Memory B cell (primary cell): ENCODE measurements around the gene SAMD8.
"Not testable (repeated sequence)": the region's sequence is repeated elsewhere in the genome, so short reads cannot be mapped to it uniquely, and the experiment has no call there.

Experiments
- ATAC-seq: fragments of 150-1000 bp; cut with Tn5 transposase; 2 replicates; pipeline ENCODE4 v1.10.0; 2021; ENCODE audit warnings: low read depth, mild to moderate bottlenecking, moderate library complexity
- DNase-seq, 2 donors: peaks; one replicate each; pipeline ENCODE4 v3.0.0; 2022; ENCODE audit warnings: low spot score in 2 of 2
- H3K27ac Mint-ChIP-seq: one replicate; pipeline ENCODE4 v1.8.0; 2022; ENCODE audit warnings: mild to moderate bottlenecking, moderate library complexity, mixed read lengths
- H3K27me3 Mint-ChIP-seq: one replicate; pipeline ENCODE4 v1.8.0; 2022; ENCODE audit warnings: mixed read lengths
- H3K36me3 Mint-ChIP-seq: one replicate; pipeline ENCODE4 v1.8.0; 2022; ENCODE audit warnings: mild to moderate bottlenecking, mixed read lengths
- H3K4me1 Mint-ChIP-seq: one replicate; pipeline ENCODE4 v1.8.0; 2022; ENCODE audit warnings: mixed read lengths
- H3K4me3 Mint-ChIP-seq: one replicate; pipeline ENCODE4 v1.8.0; 2022; ENCODE audit warnings: mild to moderate bottlenecking, moderate library complexity, mixed read lengths
- H3K9me3 Mint-ChIP-seq: one replicate; pipeline ENCODE4 v1.8.0; 2022; ENCODE audit warnings: mixed read lengths

Gene SAMD8

DNA sequence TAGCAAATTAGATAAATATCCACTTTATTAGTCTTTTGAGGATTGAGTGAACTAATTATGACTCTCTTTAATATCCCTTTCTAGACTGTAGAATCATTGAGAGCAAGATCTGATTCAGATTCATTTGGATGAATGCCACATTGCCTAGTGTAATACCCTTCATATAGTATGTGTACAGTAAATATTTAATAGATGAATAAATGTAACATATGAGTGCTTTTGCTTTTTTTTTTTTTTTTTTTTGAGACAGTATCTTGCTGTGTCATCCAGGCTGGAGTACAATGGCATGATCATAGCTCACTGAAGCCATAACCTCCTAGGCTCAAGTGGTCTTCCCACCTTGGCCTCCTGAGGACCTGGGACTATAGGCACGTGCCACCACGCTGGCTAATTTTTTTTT, 14.8 kb downstream of the SAMD8 start:
- no peaks in the 10 kb centered on the region for H3K27me3 Mint-ChIP-seq
- DNase-seq (no peak), ATAC-seq (no peak)
- H3K4me3 Mint-ChIP-seq = no peak overlapping the region
- peaks cover 28% of the 10 kb centered on the region for H3K4me1 Mint-ChIP-seq
- peaks cover 12% of the 10 kb centered on the region for H3K36me3 Mint-ChIP-seq
- no peaks in the 10 kb centered on the region for H3K9me3 Mint-ChIP-seq
- peak overlapping the region; percentile 52 for H3K27ac Mint-ChIP-seq

DNA sequence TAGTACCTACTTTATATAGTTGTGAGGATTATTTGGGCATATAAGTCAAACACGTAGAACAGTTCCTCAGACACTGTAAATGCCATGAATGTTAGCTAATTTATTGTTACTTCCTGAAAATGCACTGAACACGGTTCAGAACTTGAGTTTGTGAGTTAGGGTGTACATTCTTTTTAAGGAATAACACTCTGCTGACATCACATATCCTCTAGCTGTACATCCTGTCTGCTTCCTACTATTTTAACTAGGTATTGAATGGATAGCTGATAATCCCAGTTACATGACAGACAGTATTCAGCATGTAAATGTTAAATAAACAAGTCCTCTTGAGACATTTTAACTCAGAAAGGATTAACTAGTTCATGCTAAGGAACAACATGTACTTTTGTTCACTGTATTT, 16.0 kb downstream of the SAMD8 start:
- no peak overlapping the region for H3K4me3 Mint-ChIP-seq
- DNase-seq = no peak
- no peak for ATAC-seq
- H3K27ac Mint-ChIP-seq = peak overlapping the region; percentile 91
- H3K27me3 Mint-ChIP-seq = no peaks in the 10 kb centered on the region
- H3K9me3 Mint-ChIP-seq = no peaks in the 10 kb centered on the region
- H3K4me1 Mint-ChIP-seq = peaks cover 28% of the 10 kb centered on the region
- H3K36me3 Mint-ChIP-seq = peaks cover 12% of the 10 kb centered on the region

DNA sequence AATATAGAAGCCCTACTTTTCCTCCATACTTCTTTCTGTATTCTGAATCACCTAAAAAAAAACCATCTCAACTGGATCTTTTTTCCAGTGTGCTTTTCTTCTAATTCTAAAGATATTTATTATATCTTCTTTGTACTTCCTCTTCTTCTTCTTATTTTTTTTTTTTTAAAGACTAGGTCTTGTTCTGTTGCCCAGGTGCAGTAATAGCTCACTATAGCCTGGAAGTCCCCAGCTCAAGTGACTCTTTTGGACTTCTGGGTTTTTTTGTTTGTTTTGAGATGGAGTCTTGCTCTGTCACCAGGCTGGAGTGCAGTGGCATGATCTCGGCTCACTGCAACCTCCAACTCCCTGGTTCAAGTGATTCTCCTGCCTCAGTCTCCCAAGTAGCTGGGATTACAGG, 17.5 kb downstream of the SAMD8 start:
- H3K4me3 Mint-ChIP-seq, H3K9me3 Mint-ChIP-seq, H3K27me3 Mint-ChIP-seq: not testable (repeated sequence)
- H3K27ac Mint-ChIP-seq = peak overlapping the region; percentile 99
- H3K36me3 Mint-ChIP-seq = peaks cover 12% of the 10 kb centered on the region
- ATAC-seq = peak; percentile 95
- peaks cover 31% of the 10 kb centered on the region for H3K4me1 Mint-ChIP-seq
- DNase-seq = peak in 1 of 2 donors; percentile 59

DNA sequence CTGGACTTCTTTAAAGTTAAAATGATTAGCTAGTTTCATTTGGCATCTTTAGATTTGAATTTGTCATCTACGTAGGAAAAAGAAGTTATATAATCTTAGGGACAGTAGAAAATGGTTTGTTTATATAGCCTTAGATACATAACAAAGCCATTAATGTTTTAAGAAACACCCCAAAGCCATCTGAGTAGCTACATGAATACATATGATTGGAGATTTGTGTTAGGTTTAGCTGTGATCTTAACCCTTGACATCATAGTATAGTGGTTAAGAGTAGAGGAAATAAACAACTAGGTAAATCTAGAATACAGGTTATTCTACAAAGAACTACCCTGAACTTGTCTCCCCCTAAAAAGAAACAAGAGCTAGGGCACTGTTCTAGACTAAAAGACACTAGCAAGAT, 18.1 kb downstream of the SAMD8 start:
- Mint-ChIP-seq H3K4me3 (no peak overlapping the region), H3K4me1 (peaks cover 31% of the 10 kb centered on the region), H3K27me3 (no peaks in the 10 kb centered on the region), H3K27ac (peak overlapping the region; percentile 99), H3K9me3 (no peaks in the 10 kb centered on the region), H3K36me3 (peaks cover 11% of the 10 kb centered on the region)
- no peak for DNase-seq
- peak; percentile 54 for ATAC-seq

DNA sequence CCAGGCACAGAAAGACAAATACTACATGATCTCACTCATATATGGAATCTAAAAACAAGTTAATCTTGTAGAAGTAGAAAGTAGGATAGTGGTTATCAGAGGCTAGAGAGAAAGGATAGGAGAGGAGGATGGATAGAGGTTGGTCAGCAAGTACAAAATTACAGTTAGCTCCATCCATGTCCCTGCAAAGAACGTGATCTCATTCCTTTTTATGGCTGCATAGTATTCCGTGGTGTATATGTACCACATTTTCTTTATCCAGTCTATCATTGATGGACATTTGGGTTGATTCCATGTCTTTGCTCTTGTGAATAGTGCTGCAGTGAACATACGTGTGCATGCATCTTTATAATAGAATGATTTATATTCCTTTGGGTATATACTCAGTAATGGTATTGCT, 22.2 kb downstream of the SAMD8 start:
- not testable (repeated sequence) for H3K36me3 Mint-ChIP-seq, H3K27me3 Mint-ChIP-seq, ATAC-seq, H3K9me3 Mint-ChIP-seq, DNase-seq, H3K4me3 Mint-ChIP-seq, H3K27ac Mint-ChIP-seq
- peaks cover 41% of the 10 kb centered on the region for H3K4me1 Mint-ChIP-seq

DNA sequence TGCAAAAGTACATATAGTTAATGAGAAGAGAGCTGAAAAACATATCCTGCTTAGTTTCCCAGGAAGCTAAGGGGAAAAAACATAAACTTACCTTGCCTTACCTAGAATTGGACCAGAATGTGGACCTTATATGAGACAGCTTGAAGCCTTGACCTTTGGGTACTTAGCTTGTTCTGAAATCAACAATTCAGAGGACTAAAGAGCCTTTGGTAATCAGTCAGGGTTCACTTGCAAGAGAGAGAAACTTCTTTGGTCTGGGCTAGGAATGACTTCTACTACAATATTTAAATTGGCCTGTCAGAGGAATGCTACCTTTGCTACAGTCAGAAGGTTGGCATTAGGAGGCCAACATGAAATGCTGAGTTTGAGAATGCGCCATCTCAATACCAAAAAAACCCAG, 24.9 kb downstream of the SAMD8 start:
- H3K36me3 Mint-ChIP-seq = peaks cover 10% of the 10 kb centered on the region
- no peaks in the 10 kb centered on the region for H3K9me3 Mint-ChIP-seq
- H3K4me1 Mint-ChIP-seq = peaks cover 37% of the 10 kb centered on the region
- H3K27me3 Mint-ChIP-seq = no peaks in the 10 kb centered on the region
- no peak overlapping the region for H3K4me3 Mint-ChIP-seq
- peak overlapping the region; percentile 76 for H3K27ac Mint-ChIP-seq
- ATAC-seq (no peak), DNase-seq (no peak)

DNA sequence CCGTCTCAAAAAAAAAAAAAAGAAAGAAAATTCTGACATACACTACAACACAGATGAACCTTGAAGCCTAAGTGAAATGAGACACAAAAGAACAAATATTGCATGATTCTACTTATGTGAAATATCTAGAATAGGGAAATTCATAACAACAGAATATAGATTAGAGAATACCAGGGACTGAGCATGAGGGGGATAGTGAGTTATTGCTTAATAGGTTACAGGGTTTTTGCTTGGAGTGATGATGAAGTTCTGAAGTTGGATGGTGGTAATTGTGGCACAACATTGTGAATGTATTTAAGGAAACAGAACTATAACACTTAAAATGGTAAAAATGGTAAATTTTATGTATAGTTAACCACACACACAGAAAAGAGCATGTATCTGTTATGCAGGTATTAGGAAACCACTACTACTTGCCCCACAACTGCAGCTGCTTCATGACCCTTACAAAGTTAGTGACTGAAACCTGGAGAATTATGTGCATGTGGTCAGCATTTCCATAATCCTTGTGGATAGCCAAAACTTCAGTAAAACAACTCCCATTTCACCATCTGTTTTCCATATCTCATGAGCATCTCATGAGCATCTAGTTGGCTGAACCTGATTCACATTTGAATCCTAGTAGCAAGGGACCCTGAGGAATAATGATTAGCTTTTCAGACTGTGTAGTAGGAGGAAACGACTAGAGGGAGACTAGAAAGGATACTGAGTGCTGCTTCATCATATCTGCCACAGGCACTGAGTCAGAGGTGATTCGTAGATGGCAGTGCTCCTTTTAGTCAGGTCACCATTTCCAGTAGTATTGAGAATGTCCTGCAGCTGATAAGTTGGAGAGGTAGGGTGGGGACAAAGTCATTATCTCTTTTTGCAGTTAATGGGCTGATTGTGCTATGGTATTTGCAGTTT, 26.3 kb downstream of the SAMD8 start:
- H3K27ac Mint-ChIP-seq = peak overlapping the region; percentile 36
- H3K27me3 Mint-ChIP-seq = no peaks in the 10 kb centered on the region
- H3K36me3 Mint-ChIP-seq = peaks cover 12% of the 10 kb centered on the region
- no peak overlapping the region for H3K4me3 Mint-ChIP-seq
- H3K4me1 Mint-ChIP-seq = peaks cover 36% of the 10 kb centered on the region
- H3K9me3 Mint-ChIP-seq = no peaks in the 10 kb centered on the region
- DNase-seq (no peak), ATAC-seq (no peak)

DNA sequence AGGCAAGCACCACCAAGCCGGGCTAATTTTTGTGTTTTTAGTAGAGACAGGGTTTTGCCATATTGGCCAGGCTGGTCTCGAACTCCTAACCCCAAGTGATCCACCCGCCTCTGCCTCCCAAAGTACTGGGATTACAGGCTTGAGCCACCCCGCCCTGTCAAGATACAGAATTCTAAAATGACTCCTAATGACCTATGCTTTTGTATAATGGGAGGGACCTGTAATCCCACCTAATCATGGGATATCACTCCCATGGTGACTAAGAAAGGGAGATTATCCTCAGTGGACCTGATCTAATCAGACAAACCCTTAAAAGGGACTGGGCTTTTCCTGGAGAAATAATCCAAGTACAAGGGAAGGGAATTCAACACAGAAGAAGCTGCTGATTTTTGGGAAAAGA, 28.8 kb downstream of the SAMD8 start:
- H3K27me3 Mint-ChIP-seq = no peaks in the 10 kb centered on the region
- no peaks in the 10 kb centered on the region for H3K9me3 Mint-ChIP-seq
- peak overlapping the region; percentile 84 for H3K27ac Mint-ChIP-seq
- peaks cover 13% of the 10 kb centered on the region for H3K36me3 Mint-ChIP-seq
- H3K4me3 Mint-ChIP-seq = no peak overlapping the region
- DNase-seq = no peak
- ATAC-seq = no peak
- peaks cover 43% of the 10 kb centered on the region for H3K4me1 Mint-ChIP-seq

DNA sequence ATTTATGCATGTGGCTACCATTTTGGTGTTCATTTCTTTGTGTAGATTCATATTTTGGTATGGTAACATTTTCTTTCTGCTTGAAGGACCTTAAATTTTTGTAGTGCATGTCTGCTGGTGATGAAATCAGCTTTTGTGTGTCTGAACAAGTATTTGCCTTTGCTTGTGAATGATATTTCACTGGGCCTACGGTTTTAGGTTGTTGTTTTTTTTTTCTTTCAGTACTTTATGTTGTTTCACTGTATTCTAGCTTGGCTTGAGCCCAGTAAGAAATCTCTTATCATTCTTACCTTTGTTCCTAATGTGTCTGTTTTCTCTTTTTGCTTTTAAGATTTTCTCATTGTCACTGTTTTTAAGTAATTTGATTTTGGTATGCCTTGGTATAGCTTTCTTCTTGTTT, 31.9 kb downstream of the SAMD8 start:
- peak overlapping the region; percentile 65 for H3K27ac Mint-ChIP-seq
- no peaks in the 10 kb centered on the region for H3K27me3 Mint-ChIP-seq
- H3K9me3 Mint-ChIP-seq = no peaks in the 10 kb centered on the region
- no peak for ATAC-seq
- no peak for DNase-seq
- peaks cover 33% of the 10 kb centered on the region for H3K4me1 Mint-ChIP-seq
- H3K4me3 Mint-ChIP-seq = no peak overlapping the region
- H3K36me3 Mint-ChIP-seq = peaks cover 11% of the 10 kb centered on the region

DNA sequence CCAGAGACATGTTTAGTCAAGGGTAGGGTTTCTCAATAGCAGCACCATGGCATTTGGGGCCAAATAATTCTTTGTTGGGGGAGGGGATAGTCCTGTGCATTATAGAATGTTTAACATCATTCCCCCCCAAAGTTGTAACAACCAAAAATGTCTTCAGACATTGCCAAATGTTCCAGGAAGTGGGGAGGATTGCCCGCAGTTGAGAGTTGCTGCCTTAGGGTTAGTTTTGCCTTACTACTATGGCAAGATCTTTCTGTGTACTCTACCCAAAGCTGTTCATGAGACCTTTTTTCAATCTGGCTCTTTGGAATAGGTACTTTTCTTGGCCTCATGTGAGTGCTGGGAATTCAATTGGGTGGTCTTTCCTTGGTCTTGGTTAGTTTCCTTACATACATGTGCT, 34.1 kb downstream of the SAMD8 start:
- Mint-ChIP-seq H3K9me3 (no peaks in the 10 kb centered on the region), H3K27ac (peak overlapping the region; percentile 55), H3K27me3 (no peaks in the 10 kb centered on the region), H3K4me1 (peaks cover 28% of the 10 kb centered on the region), H3K36me3 (peaks cover 8% of the 10 kb centered on the region), H3K4me3 (no peak overlapping the region)
- no peak for ATAC-seq
- no peak for DNase-seq

DNA sequence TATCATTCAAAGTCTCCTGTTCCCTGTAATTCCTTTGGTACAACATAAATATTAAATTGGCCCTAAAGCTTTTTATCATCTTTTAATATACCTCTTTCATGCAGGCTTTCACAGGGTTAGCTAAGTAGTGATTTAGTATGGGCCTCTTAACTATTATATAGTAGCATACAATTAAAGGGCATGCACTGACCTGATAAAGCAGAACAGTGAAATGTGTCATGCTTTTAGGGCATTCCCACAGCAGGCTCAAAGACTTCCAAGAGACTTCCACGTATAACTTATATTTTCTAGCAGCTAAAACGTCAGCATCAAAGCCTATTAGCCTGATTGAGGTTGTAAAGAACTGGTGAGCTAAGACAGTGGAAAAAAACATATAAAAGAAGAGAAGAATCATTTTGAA, 35.3 kb downstream of the SAMD8 start:
- Mint-ChIP-seq H3K4me1 (peaks cover 28% of the 10 kb centered on the region), H3K36me3 (peaks cover 10% of the 10 kb centered on the region), H3K27me3 (no peaks in the 10 kb centered on the region), H3K27ac (no peak overlapping the region), H3K9me3 (no peaks in the 10 kb centered on the region), H3K4me3 (no peak overlapping the region)
- ATAC-seq (no peak), DNase-seq (no peak)

DNA sequence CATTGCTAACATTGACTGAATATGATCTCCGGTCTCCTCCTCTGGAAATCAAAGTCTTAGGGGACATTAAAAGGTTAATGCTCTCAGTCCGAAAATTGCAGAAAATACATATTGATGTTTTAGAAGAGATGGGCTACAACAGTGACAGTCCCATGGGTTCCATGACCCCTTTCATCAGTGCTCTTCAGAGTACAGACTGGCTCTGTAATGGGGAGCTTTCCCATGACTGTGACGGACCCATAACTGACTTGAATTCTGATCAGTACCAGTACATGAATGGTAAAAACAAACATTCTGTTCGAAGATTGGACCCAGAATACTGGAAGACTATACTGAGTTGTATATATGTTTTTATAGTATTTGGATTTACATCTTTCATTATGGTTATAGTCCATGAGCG, 39.2 kb downstream of the SAMD8 start:
- H3K4me1 Mint-ChIP-seq = peaks cover 16% of the 10 kb centered on the region
- H3K27ac Mint-ChIP-seq = no peak overlapping the region
- ATAC-seq = no peak
- peaks cover 14% of the 10 kb centered on the region for H3K36me3 Mint-ChIP-seq
- no peaks in the 10 kb centered on the region for H3K27me3 Mint-ChIP-seq
- no peak for DNase-seq
- H3K4me3 Mint-ChIP-seq = no peak overlapping the region
- H3K9me3 Mint-ChIP-seq = no peaks in the 10 kb centered on the region

DNA sequence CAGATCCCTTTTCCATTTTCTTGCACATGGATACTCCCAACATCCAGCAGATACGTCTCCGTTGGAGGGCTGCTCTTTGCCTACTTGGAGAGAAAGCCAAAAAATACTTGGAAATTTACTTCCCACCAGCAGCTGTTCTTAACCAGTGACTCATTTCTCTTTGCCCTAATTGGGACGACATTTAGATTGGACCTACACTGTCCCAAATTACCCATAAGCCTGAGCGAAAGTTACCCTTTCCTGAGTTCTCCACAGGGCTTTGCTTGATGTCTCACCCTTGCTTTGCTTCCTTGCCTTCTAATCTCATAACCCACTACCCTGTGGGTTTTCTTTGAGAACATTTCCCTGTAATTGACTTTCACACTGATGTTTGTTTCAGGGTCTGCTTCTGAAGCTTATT, 48.1 kb downstream of the SAMD8 start:
- peaks cover 17% of the 10 kb centered on the region for H3K4me1 Mint-ChIP-seq
- ATAC-seq (no peak), DNase-seq (no peak)
- no peak overlapping the region for H3K27ac Mint-ChIP-seq
- no peak overlapping the region for H3K4me3 Mint-ChIP-seq
- no peaks in the 10 kb centered on the region for H3K9me3 Mint-ChIP-seq
- peaks cover 14% of the 10 kb centered on the region for H3K36me3 Mint-ChIP-seq
- H3K27me3 Mint-ChIP-seq = no peaks in the 10 kb centered on the region

DNA sequence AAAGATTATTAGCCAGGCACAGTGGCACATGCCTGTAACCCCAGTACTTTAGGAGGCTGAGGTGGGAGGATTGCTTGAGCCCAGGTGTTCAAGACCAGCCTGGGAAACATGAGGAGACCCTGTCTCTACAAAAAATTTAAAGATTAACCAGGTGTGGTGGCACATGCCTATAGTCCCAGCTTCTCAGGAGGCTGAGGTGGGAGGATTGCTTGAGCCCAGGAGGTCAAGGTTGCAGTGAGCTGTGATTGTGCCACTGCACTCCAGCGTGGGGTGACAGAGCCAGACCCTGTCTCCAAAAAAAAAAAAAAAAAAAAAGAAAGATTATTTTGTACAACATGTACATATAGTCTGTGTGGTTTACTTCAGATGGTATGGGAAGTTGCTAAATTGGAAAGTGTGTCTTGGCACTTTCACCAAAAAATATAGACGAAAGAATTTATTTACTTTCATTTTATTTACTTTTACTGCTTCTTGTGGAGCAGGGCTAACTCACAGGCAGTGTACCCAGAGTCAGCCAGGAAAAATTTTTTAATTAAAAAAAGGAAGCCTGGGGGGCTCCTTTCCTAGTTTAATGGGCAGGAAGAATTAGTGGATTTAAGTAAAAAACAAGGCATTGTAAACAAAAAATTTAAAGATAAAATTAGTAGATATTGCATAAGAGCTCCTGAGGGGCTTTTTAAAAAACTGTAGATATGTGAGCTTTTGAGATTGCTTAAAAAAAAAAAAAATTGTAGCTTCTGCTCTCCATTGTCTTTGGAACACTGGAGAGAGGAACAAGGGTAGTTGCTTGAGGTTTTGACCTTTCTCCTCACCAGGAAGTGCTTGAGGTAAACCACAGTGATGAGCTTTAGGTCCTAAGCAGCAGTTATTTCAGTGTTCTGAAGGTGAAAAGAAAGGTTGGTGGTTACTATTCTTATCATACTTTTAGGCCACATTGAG, 54.5 kb downstream of the SAMD8 start:
- Mint-ChIP-seq H3K27me3 (no peaks in the 10 kb centered on the region), H3K4me3 (no peak overlapping the region), H3K36me3 (peaks cover 13% of the 10 kb centered on the region), H3K4me1 (peaks cover 14% of the 10 kb centered on the region), H3K9me3 (no peaks in the 10 kb centered on the region), H3K27ac (peak overlapping the region; percentile 68)
- DNase-seq (no peak), ATAC-seq (peak; percentile 85)
